Kidney glomerular epithelial cell (primary cell): Measurements from ENCODE around the gene ETV3.
"Not testable (repeated sequence)": the region's sequence is repeated elsewhere in the genome, so short reads cannot be mapped to it uniquely, and the experiment has no call there.

ENCODE experiments used
- DNase-seq: peaks from one replicate; lab custom pipeline; 2025; lab: John Stamatoyannopoulos, UW

The ETV3 gene

DNA sequence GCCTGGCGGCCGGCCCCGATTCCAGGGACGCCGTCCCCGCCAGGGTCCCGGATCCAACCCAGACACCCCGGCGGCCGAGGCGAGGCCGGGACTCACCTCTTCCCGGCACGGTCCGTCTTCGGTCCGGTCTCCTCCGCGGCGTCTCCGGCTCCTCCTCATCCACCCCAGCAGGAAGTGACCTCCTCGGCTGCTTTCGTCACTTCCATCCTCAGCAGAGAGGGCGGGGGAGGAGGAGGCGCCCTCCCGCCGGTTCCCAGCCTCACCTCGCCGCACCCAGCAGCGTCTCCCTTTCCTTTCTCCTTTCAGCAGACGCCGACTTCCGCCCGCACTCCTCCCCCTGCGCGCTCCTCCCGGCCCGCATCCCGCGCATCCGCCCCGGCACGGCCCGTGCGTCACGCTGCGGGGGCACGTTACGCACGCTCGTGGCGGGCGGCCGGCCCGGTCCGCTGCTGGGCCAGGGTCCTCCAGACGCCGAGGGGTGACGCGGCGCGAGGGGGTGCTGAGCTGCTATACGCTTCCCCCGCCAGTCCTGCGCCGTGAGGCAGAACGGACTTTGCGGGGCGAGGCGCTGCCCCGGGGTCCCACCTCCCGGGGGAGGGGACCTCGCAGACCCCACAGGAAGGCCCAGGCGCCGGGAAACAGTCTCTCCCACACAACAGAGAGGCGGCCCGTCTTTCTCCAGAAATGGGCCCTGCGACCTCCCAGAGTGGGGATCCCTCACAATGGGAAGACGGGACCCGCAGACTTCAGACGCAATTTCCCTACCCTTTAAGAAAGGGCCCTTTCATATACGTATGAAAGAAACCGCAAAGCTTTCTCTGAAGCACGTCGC, at the start of gene ETV3:
Gene ETV3, minus strand, starts transcription at position 176 of the 832 bp plus-strand sequence. CDS start 2,043 bp downstream, outside the sequence.
- DNase-seq: peak; percentile 86

DNA sequence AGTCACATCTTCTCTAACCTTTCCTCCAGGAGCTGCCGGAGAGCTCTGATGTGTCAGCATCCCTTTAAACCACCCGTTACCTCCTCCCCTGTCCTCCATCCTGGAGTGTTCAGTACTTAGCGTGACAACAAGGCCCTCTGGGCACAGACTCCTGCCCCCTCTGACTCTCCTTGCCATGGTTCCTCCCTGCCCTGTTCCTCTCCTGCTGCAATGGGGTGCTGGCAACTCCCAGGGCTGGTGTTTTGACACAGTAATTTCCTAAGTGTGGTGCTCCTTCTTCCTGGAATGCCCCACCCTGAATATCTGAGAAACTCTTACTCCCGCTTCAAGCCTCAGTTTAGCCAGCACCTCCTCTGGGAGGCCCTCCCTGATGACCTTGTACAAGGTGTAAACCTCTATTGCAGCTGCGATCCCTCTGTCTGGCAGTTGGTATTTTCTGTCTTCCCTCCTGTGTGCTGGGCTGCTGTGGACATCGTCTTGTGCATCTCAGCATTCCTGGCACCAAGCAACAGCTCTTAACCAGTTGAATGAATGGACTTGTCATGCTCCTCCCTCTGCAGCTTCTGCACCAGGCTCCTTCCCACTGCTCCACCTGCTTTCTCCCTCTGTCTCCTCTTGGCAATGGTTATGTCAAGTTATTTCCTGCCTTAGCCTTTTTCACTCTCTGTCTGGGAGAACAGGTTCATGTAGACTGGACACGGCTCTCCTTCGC, 48.2 kb upstream of the ETV3 start:
- no peak for DNase-seq

DNA sequence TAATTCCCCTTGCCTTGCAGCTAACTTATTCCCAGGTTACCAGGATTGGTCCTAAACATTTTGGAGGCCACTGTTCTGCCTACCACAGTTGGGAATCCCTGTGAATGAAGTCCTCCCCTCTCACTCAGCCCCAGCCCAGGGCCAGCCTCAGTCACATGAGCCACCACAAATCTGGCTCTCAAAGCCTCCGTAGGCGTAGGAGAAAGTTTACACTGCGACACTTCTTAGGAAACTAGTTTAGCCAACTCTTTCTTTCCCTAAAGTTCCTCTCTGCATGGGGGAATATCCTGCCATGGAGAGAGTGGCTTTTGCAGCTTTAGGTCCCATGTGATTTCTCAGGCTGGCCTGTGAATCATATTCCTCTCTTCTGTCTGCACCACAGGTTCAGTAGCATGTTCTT, 45.7 kb upstream of the ETV3 start:
- DNase-seq: no peak

DNA sequence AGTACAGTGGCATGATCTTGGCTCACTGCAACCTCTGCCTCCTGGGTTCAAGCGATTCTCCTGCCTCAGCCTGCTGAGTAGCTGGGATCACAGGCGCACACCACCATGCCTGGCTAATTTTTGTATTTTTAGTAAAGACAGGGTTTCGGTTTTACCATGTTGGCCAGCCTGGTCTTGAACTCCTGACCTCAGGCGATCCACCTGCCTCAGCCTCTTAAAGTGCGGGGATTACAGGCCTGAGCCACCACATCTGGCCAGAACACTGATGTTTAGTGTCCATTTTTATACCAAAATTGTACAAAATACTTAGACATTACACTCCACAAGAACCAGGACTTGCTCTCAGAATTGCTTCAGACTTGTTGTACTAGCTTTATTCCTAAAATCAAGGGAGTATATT, 44.2 kb upstream of the ETV3 start:
- DNase-seq: not testable (repeated sequence)

DNA sequence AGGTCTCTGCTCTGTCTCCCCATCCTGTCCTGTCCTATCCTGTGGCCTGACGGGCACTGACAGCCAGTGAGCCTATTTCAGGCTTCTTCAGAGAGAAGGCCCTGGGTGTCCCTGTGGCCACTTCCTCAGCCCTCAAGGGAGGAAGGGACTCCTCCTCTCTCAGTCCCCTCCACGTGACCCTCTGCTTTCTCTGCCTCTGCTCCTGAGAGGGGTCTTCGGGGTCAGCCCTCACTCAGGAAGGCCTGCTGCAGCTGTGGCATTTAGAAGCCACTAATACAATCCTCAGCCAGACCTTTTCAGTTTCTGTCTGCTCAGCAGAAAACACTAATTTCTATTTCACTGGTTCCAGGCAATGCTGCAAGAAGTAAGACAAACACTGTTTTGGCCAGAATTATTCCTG, 43.6 kb upstream of the ETV3 start:
- DNase-seq: no peak

DNA sequence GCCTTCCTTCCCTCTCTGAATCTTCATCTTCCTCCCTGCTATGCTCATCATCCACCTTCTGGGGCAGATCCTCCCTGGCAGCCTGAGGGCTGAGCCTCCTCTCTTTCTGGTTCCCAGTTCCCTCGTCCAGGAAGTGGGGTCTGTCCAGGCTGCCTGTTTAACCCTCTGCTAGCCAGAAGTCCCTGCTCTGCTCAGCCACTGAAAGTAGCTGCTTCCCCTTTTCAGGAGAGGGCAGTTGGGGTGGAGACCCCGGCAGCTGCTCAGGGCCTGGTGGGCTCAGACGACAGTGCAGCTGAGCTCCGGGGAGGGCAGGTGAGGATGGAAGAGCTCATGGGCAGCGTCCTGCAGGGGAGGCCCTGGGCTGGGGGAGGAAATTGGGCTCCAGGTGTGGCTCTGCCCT, 43.1 kb upstream of the ETV3 start:
- DNase-seq: no peak

DNA sequence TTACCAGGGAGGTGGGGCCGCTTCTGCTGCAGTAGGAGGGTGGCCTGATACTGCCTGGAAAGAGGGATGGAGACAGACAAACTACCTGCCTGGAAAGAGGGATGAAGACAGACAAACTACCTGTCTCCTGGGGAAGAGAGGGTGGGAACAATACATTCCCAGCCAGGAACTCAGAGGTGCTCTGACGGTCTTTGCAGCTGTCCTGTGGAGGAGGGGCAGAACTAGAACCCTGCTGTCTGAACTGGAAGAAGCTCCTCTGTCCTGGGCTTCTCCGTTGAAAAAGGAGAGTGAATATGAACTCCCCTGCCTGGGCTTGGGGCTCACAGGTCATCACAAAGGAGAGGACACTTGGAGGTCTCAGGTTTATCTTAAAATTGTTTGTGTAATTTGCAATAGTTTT, 40.3 kb upstream of the ETV3 start:
- DNase-seq: no peak

DNA sequence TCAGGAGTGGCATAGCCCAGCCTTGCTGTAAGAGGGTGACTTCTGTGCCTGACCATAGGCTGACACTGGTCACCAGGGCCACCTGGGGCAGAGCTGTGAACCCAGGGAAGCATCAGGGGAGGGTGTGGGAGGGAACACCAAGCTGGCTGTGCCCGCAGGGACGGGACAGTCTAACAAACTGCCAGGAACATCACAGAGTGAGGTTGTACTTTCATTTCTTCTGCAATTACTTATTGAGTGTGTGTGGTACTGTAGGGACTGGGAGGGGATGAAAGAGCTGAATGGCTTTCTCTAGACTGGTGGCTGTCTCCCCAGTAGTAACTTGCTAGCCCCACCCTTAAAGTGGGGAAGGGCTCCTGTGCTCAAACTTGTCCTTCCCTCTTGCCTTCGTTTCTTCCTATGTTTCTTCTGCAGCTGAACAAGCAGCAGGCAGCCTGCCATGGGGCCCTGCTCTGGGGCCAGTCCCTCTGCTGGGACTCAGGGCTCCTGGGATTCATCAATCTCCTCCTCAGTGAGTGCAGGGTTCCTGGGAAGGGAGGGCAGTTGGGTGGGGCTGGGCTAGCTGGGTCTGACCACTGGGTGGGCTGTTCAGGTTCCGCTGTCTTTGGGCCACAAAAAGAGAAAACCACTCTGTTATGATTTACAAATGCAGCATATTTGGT, 39.7 kb upstream of the ETV3 start:
- DNase-seq: no peak

DNA sequence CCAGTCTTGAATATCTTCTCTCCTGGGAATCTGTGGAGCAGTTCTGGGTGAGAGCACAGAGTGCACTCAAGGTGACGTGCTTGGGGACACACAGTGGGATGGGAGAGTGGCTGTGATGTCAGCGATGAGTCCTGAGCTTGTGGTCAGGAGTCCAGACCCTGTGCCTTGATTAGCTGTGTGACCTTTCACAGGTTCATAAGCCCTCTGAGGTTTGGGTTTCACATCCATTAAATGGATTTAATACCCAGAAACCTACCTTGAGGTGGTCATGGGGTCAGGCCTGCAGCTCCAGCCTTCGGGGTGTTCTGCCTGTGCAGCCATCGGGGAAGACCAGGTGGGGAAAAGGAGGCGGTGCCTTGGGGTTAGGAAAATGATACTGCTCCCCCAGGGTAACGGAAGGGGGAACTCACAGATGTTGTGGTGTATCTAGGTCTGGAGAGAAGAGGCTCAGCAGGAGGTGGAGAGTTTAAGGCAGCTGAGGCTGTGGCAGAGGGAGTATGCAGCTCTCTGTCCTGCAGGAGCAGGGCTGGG, 38.5 kb upstream of the ETV3 start:
- DNase-seq: no peak

DNA sequence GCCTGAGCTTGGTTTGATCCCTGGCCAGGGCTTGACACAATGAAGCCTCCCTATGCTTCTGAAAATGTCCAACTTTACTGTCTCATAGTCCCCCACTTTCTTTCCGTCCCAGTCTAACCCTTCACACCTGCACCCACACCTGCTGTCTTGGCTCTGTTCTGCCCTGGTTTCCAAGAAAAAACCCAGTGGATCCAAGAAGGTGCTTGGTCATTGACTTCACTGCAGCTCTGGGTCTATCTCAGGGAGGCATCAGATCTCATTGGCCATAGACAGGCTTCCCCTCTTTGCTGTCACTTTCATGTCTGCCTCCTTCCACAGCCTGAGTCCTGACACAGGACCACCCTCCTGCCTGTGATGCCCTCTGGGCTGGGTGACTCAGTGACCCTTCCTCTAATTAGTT, 37.8 kb upstream of the ETV3 start:
- DNase-seq: no peak

DNA sequence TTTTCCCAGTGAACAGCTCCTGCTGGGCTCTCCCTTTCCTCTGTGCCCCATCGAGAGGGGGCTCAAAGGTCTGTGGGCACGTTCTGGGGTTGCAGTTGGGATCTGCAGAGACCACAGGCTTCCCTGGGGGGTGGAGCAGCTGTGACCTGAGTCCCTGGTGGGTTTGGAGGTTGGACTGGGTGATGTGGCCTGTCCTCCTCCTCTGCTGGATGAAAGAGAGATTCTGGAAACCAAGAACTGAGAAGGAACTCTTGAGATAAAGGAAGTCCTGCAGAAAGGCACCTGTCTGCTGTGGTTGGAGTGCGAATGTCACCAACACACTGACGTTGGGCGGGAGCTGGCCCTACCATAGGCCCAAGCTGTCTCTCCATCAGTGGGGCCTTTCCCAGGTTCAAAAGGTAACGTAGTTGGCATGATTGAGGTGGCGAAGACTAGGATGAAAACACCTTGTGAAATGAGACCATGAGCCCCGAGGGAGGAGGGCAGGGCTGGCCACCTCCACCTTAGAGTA, 35.8 kb upstream of the ETV3 start:
- DNase-seq: no peak

DNA sequence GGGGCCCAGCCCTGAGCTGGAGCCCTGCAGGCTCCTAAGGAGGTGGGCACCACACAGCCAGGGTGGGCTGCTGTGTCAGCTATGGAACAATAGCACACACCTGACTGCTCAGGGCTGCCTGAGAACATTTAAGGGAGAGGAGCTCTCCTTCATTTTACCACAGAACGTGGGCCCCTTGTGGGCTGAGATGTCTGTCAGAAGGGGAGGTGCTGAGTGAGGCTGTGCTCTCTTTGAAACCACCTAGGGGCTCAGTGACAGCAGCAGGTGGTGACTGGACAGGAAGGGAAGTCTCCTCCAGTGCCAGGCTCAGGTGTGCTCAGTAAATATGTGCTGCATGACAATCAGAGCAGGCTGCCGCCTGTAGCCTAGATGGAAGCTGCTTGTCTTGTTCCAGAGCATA, 35.0 kb upstream of the ETV3 start:
- DNase-seq: not testable (repeated sequence)

DNA sequence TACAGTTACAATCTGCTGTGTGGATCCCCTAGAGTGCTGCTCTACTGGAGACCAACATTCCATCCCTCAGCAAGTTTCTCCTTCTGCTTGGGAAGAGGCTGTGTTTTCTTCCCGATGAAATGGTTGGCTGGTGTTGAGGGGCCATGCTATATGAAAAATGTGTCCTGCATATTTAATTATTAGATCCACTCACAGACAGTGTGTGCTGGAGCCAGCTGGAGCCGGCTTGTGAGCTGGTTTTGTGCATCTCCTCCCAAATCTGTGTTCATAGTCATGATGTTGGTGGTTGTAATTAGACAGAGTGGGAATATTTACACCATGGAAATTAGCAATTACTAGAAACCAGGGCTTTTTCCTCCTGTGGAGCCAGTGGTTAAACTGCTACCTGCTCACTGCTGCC, 34.4 kb upstream of the ETV3 start:
- DNase-seq: not testable (repeated sequence)

DNA sequence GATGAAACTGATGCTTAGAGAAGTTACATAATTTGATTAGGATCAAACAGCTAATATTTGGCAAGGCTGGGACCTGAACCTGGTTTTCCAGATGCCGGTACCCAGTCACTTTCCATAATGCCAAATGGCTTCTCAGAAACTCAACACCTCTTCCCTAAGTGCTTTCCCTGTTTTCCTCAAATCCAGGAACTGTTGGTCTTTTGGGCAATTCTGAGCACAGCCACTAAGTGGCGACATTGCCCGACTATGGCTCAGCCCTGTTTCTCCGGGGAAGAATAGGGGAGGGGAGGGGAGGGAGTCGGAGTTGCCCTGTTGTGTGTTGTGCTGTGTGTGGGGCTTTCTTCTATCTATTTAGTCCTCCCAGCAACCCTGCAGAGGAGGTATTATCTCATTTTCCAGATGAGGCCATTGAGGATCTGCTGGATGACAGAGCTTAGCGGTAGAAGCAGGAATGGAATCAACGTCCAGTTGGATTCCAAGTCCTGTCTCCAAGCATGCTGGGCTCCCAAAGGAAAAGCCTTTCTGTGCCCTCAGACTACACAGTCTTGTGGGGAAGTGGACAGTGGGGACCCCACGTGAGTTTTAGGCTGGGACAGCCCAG, 33.8 kb upstream of the ETV3 start:
- DNase-seq: peak; percentile 22

DNA sequence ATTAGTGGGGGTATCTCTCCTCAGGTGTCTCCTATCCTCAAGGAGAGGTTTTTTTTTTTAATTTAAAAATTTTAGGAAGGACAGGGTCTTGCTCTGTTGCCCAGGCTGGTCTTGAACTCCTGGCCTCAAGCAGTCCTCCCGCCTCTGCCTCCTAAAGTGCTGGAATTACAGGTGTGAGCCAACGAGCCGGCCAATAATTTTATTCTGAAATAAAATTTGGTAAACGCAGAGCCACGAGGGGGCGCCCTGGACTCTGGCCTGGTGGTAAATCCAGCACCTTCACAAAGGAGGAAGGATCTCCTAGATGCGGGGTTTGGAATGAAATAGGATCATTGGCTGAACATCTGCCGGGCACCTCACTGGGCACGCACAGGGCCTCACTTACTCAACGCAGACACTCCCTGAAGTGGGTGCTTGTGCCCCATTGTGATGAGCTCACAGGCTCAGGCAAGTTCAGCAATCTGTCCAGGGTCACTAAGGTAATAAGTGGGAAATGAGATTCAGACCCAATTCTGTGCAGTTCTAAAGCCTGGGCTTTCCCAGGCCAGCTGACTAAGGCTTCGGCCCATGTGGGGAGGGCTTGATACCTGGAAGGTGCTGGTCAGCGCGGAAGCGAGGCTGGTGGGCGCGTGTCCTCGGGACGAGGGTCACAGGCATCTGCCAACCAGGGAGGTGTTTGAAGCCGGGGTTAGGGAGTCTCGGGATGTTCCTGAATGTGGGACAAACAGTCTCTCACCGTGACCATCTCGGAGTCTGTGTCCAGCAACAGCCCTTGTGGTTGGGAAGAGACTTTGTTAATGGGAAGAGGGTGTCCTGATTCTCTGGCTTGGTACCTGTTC, 32.7 kb upstream of the ETV3 start:
- DNase-seq: peak; percentile 11

DNA sequence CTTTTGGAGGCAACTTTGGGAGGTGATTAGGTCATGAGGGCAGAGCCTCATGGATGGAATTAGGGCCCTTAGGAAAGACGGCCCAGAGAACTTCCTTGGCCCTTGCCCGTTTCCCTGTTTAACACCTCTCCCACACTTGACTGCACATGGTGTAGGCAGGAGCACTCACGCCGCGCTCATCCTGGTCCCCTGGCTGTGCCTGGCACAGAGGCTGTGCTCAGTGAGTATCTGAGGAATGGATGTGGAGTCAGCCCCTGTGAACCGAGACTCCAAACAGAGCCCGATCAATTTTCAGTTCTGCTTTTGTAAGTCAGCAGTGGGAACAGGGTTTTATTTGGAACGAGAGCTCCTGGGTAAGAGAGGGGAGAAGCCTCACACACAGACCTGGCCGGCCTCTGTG, 29.8 kb upstream of the ETV3 start:
- no peak for DNase-seq

DNA sequence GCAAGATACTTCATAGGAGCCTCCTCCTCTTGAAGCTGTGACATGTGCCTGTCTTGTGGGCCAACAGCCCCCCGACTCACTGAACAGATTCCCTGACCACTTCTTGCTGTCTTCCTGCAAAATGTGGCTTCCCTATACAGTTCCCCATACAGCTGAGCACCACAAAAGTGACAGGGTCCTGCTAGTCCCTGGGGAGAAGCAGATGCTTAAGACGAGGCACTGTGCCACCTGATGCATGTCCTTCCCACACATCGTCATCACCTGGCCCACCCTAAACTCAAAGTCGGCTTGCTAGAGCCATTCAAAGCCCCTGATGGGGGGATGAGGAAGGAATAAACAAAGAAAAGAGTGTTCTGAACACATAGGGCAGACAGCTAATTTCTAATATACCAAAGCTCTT, 29.2 kb upstream of the ETV3 start:
- DNase-seq: no peak

DNA sequence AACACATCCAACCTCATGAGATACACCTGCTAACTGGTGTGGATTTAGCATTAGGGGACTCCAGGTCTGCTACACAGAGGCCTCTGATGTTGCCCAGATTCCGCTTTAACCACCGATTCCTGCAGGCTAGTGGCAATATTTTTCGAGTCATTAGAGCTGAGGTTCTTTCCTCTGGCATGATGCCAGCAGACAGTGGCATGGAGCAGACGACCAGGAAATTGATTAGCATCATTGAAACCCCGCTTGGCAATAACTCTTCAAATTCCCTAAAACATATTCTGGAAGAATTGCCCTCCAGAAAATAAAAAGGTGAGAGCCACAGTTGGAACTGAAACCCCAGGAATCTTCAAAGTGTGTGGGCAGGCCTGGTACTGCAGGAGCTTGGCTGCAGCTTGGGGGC, 28.4 kb upstream of the ETV3 start:
- DNase-seq: no peak

DNA sequence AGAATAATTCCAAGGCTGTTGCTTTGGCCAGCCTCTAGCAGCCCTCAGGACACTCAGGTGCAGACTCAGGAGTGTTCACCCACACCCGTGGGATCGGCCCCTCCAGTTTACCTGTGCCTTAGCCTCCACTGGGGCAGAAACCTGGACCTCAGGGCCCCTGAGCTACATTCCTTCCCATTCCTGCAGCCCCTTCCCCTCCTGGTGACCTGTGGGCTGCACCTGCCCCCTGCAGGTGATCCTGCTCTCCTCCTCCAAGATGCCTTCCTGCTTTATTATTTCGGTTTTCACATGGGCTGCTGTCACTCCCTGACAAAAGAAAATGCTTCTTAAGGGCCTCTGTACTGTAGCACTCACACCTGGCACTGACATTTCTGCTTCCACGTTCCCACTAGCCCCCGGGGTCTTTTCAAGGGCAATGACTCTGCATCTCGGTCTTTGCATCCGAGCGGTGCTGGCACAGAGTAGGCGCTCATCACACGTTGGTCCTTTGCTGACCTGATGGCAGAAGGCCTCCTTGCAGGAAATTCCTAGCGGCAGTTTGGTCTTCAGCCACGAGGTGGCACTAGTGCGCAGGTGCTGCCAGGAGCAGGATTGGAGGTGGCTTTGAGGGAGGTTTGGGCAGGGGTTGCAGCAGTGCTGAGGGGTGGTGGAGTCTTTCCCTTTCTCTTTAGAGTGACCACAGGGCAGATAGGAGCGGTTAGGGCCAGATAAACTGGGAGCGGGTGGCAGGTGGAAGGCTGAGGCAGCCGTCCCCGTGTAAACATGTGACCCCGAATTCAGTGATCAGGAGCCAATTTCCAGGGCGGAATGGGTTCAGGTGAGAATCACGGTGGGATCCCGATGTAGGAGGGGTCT, 25.3 kb upstream of the ETV3 start:
- peak; percentile 38 for DNase-seq

DNA sequence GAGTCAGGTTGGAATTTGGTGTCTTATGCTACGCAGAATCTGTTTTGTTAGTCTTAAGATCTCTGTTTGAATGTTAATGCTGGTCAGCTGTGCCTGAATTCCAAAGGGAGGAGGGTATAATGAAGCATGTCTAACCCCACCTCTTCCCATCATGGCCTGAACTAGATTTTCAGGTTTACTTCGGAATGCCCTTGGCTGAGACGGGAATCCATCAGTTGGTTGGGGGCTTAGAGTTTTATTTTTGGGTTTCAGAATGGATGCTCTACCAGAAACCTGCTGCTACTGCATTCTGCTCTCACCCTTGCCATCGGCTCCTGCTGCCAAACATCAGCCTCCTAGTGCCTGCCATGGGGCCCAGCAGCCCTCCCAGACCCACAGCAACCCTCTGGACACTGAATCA, 24.1 kb upstream of the ETV3 start:
- no peak for DNase-seq
